ENCODE measurements around the gene JPT1.
"Not testable (repeated sequence)": the region's sequence is repeated elsewhere in the genome, so short reads cannot be mapped to it uniquely, and the experiment has no call there.

JPT1 gene

DNA sequence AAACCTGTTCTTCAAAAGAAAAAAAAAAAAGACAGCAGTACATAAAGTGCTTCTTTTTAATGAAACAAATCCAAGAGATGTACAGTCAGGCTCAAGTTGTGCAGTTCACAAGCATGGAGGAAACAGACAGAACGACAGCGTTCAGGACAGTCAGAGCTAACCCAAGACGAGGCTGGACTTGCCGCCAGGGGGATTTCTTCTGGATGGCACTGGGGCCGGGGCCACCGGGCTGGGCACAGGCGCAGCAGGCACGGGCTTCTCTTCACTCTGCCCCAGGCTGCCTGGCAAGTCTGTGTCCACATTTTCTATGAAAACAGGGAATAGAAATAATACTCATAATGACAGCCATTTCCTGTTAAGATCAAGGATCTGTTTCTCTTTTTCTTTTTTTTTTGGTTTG lies 18.4 kb downstream of the JPT1 start:
- Histone ChIP-seq H3K9ac (no peak overlapping the region), H3K79me2 (ENCODE audit: insufficient read depth, low read depth) (0 out of 2 replicates have a peak, but pooled peaks cover 1% of the 10 kb centered on the region), H4K20me1 (ENCODE audit: insufficient read depth) (no peaks in the 10 kb centered on the region), H3K4me3 (IDR thresholded peaks at IDR 0.05; ENCODE audit: insufficient read depth, low read depth, low read length) (no peak overlapping the region), H3K36me3 (ENCODE audit: insufficient read depth) (no peaks in the 10 kb centered on the region; the same call in 1 of the 2 replicates), H3K4me1 (ENCODE audit: low read depth, poor library complexity, severe bottlenecking) (peaks cover 15% of the 10 kb centered on the region), H3K27me3 (ENCODE audit: insufficient read depth, low read depth) (no peaks in the 10 kb centered on the region), H3K27ac (no peak overlapping the region), H2AFZ (ENCODE audit: low read depth) (no peak overlapping the region), H3K4me2 (no peak overlapping the region)
- TF ChIP-seq, protein P1, sequence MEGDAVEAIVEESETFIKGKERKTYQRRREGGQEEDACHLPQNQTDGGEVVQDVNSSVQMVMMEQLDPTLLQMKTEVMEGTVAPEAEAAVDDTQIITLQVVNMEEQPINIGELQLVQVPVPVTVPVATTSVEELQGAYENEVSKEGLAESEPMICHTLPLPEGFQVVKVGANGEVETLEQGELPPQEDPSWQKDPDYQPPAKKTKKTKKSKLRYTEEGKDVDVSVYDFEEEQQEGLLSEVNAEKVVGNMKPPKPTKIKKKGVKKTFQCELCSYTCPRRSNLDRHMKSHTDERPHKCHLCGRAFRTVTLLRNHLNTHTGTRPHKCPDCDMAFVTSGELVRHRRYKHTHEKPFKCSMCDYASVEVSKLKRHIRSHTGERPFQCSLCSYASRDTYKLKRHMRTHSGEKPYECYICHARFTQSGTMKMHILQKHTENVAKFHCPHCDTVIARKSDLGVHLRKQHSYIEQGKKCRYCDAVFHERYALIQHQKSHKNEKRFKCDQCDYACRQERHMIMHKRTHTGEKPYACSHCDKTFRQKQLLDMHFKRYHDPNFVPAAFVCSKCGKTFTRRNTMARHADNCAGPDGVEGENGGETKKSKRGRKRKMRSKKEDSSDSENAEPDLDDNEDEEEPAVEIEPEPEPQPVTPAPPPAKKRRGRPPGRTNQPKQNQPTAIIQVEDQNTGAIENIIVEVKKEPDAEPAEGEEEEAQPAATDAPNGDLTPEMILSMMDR (conservative IDR thresholded peaks at IDR 0.05; ENCODE audit: low read depth, low read length) = no peak

DNA sequence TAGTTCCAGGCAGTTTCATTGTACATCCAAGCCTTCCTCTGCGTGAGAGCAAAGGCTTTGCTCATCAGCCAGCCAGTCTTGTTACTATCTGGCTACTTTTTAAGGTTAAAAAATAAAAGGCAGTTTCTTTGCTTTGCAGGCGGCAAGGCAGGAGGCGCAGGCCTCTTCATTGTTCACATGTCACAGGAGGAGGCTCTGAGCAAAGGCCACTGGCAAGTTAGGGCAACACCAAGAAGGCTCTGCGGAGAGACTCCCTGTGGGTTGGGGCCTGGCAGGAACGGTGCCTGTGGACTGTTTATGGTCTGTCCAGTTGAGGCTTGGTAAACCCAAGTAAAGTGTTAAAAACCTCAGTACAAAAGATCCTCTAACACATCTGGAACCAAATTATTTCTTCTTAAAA lies 18.9 kb downstream of the JPT1 start:
- H3K4me2 ChIP-seq = no peak overlapping the region
- no peak overlapping the region for H3K4me3 ChIP-seq (IDR thresholded peaks at IDR 0.05; ENCODE audit: insufficient read depth, low read depth, low read length)
- no peak overlapping the region for H3K9ac ChIP-seq
- no peaks in the 10 kb centered on the region for H3K27me3 ChIP-seq (ENCODE audit: insufficient read depth, low read depth)
- no peak overlapping the region for H2AFZ ChIP-seq (ENCODE audit: low read depth)
- TF ChIP-seq, protein P1 (conservative IDR thresholded peaks at IDR 0.05; ENCODE audit: low read depth, low read length) = no peak
- H3K36me3 ChIP-seq (ENCODE audit: insufficient read depth) = no peaks in the 10 kb centered on the region; the same call in 1 of the 2 replicates
- H3K79me2 ChIP-seq (ENCODE audit: insufficient read depth, low read depth) = peaks cover 6% of the 10 kb centered on the region; the same call in 1 of the 2 replicates
- no peak overlapping the region for H3K27ac ChIP-seq
- H4K20me1 ChIP-seq (ENCODE audit: insufficient read depth) = no peaks in the 10 kb centered on the region
- peaks cover 19% of the 10 kb centered on the region for H3K4me1 ChIP-seq (ENCODE audit: low read depth, poor library complexity, severe bottlenecking)

DNA sequence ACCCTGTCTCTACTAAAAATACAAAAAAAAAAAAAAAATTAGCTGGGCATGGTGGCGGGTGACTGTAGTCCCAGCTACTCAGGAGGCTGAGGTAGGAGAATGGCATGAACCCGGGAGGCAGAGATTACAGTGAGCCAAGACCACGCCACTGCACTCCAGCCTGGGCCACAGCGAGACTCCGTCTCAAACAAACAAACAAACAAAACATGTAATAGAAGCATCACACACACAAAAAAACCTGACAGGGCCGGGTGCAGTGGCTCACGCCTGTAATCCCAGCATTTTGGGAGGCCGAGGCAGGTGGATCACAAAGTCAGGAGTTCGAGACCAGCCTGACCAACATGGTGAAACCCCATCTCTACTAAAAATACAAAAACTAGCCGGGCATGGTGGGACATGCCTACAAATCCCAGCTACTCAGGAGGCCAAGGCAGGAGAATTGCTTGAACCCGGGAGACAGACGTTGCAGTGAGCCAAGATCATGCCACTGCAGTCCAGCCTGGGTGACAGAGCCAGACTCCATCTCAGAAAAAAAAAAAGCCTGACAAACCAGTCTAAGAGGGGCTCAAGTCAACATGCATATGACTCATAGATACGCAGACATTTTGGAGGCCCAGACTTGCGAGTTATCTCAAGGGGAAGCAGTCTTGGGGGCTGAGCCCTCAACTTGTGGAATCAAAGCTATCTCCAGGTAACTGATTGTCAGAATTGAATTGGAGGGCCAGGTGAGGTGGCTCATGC lies 20.5 kb downstream of the JPT1 start:
- not testable (repeated sequence) for H3K4me2 ChIP-seq; H3K4me3 ChIP-seq (IDR thresholded peaks at IDR 0.05; ENCODE audit: insufficient read depth, low read depth, low read length); H4K20me1 ChIP-seq (ENCODE audit: insufficient read depth); H3K27ac ChIP-seq; H3K27me3 ChIP-seq (ENCODE audit: insufficient read depth, low read depth); H3K36me3 ChIP-seq (ENCODE audit: insufficient read depth); H2AFZ ChIP-seq (ENCODE audit: low read depth); H3K79me2 ChIP-seq (ENCODE audit: insufficient read depth, low read depth); H3K9ac ChIP-seq
- H3K4me1 ChIP-seq (ENCODE audit: low read depth, poor library complexity, severe bottlenecking) = peaks cover 24% of the 10 kb centered on the region

DNA sequence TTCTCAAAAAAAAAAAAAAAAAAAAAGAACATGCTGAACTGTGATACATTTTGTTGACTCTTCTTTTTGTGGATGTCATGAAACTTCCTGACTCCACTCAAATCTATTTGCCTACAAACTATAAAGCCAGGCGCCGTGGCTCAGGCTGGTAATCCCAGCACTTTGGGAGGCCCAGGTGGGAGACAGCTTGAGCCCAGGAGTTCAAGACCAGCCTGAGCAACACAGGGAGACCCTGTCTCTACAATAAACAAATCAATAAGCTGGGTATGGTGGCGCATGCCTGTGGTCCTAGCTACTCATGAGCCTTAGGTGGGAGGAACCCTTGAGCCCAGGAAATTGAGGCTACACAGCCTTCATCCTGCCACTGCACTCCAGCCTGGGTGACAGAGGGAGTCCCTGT lies 21.3 kb downstream of the JPT1 start:
- Histone ChIP-seq H3K4me3 (IDR thresholded peaks at IDR 0.05; ENCODE audit: insufficient read depth, low read depth, low read length) (no peak overlapping the region), H3K79me2 (ENCODE audit: insufficient read depth, low read depth) (peaks cover 8% of the 10 kb centered on the region; the same call in 1 of the 2 replicates), H3K4me2 (no peak overlapping the region), H4K20me1 (ENCODE audit: insufficient read depth) (no peaks in the 10 kb centered on the region), H3K27me3 (ENCODE audit: insufficient read depth, low read depth) (no peaks in the 10 kb centered on the region), H2AFZ (ENCODE audit: low read depth) (no peak overlapping the region), H3K36me3 (ENCODE audit: insufficient read depth) (no peaks in the 10 kb centered on the region), H3K9ac (no peak overlapping the region), H3K27ac (no peak overlapping the region), H3K4me1 (ENCODE audit: low read depth, poor library complexity, severe bottlenecking) (peaks cover 24% of the 10 kb centered on the region)
- TF ChIP-seq, protein P1 (conservative IDR thresholded peaks at IDR 0.05; ENCODE audit: low read depth, low read length) = no peak

DNA sequence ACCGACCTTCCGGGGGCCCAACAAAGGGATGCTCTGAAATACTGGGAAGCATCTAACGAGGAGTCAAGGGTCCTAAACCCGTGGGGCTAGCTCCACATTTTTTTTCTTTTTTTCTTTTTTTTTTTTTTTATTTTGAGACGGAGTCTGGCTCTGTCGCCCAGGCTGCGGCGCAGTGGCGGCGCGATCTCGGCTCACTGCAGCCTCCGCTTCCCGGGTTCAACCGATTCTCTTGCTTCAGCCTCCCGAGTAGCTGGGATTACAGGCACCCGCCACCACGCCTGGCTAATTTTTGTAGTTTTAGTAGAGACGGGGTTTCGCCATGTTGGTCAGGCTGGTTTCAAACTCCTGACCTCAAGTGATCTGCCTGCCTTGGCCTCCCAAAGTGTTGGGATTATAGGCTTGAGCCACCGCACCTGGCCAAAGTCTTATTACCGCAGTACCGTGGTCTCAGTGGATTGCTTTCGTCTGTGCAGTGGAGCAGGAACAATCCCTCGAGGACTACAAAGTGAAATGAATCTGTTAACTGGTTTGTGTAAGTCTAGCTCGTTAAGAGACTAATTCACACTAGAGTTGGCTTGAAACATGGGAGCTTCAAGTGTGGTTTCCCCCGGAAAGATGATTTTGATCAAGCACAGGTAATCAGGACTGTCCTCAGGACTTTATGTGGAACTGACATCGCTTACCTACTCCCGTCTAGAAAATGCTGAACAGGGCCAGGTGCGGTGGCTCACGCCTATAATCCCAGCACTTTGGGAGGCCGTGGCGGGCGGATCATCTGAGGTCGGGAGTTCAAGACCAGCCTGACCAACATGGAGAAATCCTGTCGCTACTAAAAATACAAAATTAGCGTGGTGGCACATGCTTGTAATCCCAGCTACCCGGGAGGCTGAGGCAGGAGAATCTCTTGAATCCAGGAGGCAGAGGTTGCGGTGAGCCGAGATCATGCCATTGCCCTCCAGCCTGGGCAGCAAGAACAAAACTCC lies 22.0 kb downstream of the JPT1 start:
- Histone ChIP-seq H3K9ac (peak overlapping the region; percentile 85), H3K4me2 (peak overlapping the region; percentile 65), H2AFZ (ENCODE audit: low read depth) (peak overlapping the region; percentile 90), H3K4me1 (ENCODE audit: low read depth, poor library complexity, severe bottlenecking) (peaks cover 24% of the 10 kb centered on the region), H3K27ac (peak overlapping the region; percentile 64)
- H3K4me3 ChIP-seq (IDR thresholded peaks at IDR 0.05; ENCODE audit: insufficient read depth, low read depth, low read length); H3K79me2 ChIP-seq (ENCODE audit: insufficient read depth, low read depth); H4K20me1 ChIP-seq (ENCODE audit: insufficient read depth); H3K36me3 ChIP-seq (ENCODE audit: insufficient read depth); H3K27me3 ChIP-seq (ENCODE audit: insufficient read depth, low read depth): not testable (repeated sequence)
